Activated T-helper 1 cell treated with anti-CD3 and anti-CD28 coated beads, Interleukin-2, amount 50 U/mL, for 16 hours (primary cell): Measurements from ENCODE around the gene PTPN22.

Source experiments
- DNase-seq, 2 donors: peaks; one replicate each; pipeline ENCODE4 v3.0.0-alpha.2; 2020; ENCODE audit warnings: low read depth in 1 of 2, low spot score in 1 of 2

The PTPN22 gene

DNA sequence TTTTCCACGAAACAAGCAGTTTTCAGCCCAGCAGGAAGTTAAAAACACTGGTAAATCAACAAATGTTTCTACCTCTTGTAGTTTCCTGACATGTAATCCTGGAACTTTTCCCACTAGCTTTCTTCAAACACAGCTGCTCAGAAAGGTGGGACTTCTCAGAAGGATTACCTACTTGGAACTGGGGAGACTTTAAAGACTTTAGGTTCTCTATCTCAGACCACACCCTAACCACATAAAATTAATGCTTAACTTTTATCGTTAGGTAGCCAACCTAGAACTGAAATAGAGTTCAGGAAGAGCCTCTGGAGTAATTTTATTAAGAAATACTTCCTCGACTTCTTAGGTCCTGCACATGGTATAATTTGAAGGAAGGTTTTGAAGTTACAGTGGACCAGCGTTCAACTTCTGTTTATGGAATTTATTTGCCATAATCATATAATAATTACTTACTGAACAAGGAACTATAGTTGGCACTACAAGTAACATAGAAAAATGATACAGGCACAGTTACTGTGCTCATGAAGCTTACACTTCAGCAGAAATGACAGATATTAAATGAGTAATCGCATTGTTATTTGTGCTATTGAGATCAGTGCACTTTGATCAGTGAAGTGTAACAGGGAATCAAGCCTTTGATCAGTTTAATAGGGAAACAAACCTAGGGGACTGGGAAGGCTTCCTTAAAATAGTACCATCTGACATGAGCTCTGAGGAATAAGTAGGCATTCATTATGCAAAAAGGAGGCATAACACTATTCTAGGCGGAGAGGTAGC, 16.1 kb upstream of the PTPN22 start, which contains the start of gene BCL2L15:
BCL2L15 (minus strand) TSS at position 180 of the 774 bp plus-strand sequence. CDS start 206 bp downstream, outside the sequence.
- no peak for DNase-seq

DNA sequence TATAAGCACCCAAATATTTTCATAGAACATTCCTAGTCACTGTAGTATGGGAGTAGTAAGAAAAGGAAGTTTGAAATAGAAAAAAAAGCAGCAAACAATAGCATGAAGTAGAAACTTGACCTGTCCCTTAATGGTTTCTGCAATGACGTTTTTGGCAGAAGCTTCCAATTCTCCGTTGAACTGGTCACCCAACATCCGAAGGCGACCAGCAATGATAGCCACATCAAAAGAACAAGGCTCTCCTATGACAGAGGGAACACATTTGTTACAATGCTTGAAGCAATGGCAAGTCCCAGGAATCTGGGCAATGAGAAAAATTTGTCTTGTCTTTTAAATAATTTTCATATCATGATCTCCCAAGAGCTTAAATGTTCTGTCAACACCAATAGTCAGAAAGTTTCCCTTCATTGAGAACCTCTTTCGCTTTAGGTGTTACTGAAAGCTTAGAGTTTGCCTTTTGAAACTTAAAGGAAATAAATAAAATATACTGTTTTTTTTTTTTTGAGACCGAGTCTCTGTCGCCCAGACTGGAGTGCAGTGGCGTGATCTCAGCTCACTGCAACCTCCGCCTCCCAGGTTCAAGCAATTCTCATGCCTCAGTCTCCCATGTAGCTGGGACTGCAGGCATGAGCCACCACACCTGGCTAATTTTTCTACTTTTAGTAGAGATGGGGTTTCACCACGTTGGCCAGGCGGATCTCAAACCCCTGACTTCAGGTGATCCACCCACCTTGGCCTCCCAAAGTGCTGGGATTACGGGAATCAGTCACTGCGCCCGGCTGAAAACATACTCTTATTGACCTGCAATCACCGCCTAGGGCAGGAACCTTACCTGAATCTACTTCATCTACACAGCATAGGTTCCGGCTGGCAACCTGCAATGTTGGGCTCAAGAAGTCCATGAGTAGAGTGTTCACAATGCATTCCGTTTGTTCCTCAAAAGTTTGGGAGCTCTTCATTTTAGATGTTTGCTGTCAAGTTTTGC, 15.2 kb upstream of the PTPN22 start:
- DNase-seq: no peak

DNA sequence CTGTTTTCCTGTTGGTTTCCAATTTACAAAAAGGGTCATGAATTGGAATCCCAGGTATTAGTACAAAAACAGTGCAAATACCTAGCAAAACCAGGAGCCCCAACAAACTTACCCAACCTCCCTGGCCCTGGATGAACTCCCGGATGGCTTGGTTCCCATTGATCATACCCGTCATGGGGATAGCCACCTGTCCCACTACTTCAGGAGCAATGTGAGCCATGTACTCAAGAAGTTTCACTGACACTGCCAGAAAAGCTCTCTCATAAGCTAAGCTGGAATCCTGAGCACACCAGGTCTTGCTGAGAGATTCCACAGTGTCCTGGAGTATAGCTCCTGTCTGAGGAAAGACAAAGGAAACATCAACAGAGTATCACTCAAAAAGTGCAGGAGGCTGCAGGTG, 10.1 kb upstream of the PTPN22 start:
- no peak for DNase-seq

DNA sequence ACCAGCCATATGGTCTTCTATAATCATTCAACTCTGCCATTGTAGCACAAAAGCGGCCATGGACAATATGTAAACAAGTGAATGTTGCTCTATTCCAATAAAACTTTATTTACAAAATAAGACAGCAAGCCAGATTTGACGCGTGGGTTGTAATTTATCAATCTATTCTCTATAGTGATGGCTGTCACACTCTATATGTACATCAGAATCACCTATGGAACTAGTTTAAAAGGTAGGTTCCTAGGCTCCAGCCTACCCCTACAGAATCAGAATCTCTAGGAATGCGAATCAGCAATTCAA, 8.2 kb upstream of the PTPN22 start:
- DNase-seq: no peak

DNA sequence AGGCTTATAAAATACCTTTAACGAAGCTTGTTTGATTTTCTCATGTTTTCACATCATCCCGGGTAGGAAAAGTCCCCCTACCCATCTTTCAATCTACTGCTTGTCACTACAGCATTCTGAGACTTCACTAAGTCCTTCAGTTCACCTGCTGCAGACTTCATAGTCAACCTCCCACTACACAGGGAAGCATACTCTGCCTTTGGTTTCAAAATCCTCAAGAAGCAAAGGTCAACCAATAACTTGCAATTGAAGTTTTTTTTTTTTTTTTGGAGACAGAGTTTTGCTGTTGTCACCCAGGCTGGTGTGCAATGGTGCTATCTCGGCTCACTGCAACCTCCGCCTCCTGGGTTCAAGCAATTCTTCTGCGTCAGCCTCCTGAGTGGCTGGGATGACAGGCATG, 4.7 kb upstream of the PTPN22 start:
- no peak for DNase-seq

DNA sequence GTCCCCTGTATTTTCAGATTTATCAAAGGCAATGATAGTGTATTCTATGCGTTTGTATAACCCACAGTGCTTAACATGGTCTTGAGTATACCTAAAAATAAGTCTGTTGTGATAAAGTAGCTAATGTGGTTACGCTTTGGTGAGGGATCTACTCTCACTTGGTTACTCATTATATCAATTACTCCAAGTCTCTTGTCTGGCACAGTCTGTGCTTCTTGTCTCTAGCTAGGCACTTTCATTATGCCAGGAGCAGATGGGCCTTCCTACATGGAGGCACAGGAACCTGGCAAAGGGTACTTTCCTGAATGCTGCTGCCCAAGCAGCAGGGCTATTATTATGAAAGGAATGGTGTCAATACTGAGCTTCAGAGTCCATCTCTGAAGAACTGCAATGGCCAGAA, 4.2 kb upstream of the PTPN22 start:
- no peak for DNase-seq

DNA sequence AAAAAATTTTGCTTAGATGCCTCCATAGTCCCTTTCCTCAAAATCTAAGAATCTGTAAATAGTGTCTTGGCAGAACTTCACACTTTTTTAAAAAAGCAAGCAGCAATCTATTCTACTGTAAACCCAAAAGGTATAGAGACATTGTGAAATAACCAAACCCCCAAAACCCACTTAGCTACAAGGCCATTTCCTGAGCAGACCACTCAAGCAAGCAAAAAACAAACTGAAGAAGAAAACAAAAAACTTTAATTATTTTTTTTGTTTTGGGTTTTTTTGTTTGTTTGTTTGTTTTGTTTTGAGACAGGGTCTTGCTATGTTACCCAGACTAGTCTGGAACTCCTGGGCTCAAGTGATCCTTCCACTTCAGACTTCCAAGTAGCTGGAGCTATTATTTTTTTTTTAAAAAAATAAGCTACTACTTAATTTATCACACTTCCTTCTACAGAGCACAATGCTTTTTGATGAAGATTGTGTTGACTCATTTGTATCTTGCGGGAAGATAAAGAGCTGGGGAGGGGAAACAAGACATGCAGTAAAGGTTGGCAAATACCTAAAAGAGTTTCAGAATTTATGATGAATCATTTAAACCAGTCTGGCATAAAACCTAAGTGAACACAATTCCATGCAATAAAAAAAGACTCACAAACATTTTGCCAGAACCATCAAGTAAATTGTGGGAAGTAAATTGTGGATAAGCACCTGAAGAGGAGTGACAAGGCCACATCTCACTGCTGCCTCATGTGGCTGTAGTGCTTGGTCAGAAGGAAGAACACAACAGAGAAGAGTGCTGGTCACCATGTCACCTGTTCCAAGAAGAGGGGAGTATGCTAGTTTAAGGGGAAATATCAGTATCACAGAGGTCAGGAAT, 2.7 kb upstream of the PTPN22 start:
- no peak for DNase-seq

DNA sequence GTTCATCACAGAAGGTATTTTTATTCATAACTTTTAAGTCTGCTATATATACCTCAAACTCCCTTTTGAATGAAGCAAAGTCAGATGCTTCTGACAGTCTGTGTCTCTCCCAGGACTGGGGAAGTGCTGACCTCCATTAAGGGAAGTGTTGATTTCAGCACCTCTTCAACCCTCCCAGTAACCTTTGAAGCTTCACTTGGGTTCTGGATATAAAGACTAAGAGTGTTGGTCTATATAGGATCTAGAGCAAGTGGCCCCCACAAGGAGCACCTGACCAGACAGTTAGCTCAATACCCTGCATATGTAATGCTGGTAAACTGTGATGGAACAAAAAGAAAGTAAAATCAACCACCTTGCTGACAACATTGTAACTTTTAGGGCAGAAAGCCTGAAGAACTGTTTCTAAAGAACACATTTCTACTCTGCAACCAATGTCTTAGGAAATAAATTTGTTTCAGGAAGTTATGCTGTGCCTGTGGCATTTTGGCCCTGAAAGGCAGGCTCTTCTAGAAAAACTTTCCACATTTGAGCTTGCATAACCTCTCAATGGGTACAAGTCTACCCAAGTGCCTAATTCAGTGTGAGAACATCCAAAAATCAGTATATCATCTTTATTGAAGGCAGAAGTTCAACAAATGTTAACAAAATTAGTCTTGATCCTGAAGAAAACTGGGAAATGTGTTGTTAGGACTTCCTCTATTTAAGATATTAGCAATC, 865 bp upstream of the PTPN22 start:
- no peak for DNase-seq

DNA sequence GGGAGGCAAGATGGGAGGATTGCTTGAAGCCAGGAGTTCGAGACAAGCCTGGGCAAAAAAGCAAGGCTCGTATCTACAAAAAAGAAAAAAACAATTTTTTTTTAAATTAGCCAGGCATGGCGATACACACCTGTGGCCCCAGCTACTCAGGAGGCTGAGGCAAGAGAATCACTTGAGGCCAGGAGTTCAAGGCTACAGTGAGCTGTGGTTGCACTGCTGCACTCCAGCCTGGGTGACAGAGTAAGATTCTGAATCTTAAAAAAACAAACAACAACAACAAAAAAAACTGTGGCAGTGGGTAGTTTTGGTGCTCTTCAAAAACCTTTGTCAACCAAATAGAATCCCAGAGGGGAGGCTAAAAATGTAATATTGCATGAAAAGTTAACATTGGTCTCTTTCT, 734 bp downstream of the PTPN22 start:
- DNase-seq: no peak

DNA sequence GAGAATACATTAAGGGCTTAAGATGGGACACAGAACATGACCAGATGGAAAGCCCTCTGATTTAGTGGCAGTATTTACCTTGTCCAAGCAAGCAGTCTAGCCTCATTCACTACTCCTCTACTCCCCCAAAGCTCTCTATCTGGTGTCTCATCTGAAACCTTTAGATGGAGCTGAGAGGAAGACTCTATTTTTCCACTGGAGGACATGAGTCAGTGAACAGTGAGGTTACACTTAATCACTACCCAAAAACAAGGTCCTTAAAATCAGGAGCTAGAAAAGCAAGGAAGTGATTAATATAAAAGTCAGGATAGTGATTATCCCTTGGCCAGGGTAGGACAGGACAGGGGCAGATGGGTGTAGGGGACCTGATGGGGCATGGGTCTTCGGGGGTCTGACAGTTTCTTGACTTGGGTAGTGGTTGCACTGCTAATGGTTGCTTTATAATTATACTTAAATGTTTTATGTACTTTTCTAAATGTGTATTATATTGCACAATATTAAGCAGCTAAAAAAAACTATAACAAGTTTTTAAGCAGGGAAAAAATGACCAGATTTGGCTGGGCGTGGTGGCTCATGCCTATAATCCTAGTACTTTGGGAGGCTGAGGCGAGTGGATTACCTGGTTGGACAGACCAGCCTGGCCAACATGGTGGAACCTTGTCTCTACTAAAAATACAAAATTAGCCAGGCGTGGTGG, 3.0 kb downstream of the PTPN22 start:
- DNase-seq: no peak

DNA sequence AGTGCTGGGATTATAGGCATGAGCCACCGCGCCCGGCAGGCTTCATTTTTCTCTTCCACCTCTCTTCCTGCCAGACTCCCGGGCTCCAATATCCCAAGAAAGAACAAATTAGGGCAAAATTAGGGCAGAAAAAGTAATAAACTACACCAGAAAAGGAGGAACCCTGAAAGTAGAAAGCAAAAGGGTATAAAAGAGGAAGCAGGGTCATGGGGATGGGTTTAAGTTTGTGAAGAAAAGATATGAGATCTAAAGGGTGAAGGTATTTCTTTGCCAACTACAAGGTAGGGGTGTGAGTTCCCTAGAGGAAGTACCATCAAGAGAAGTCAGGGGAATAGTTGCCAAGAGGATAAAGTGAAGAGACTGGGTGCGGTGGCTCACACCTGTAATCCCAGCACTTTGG, 9.9 kb downstream of the PTPN22 start:
- no peak for DNase-seq

DNA sequence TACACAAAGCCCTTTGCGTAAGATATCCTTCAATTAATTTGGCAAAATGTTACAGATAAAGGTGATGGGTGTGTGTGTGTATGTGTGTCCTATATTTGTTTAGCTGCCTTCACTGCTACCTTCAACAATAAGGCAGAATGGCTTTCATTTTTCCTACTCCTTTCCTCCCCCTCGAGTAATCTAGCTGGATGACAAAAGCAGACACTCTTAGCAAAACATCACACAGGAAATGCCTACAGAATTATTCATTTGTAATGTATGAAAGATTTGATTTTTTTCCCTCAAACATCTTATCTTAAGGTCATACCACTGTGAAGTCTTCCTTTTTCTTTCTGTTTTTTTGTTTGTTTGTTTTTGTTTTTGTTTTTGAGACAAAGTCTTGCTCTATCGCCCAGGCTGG, 10.6 kb downstream of the PTPN22 start:
- DNase-seq: no peak

DNA sequence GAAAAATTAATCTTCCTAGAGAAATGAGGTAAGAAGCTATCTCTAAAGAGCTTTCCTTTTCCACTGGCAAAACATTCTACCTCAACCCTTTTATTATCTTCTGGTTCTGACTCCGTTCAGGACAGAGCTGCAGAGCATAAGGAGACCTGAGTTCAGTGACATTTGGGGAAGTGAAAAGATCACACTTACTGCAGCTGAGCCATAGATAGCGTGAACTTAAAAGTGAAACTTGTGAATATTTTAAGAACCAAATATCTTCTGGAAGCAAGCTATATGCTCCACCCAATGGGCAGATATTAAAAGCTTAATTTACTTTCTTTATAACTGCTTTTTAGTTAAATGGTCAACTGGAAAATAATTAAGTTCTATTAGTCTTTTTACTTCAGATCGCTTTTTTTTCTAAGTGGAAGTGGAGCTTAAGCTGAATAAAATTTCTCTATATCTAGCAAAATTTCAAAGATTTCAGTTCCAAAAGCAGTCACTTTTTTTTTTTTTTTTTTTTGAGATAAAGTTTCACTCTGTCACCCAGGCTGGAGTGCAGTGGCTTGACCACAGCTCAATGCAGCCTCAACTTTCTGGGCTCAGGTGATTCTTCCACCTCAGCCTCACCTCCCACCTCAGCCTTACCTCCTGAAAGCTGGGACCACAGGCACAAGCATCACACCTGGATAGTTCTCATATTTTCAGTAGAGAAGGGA, 11.9 kb downstream of the PTPN22 start:
- DNase-seq: no peak

DNA sequence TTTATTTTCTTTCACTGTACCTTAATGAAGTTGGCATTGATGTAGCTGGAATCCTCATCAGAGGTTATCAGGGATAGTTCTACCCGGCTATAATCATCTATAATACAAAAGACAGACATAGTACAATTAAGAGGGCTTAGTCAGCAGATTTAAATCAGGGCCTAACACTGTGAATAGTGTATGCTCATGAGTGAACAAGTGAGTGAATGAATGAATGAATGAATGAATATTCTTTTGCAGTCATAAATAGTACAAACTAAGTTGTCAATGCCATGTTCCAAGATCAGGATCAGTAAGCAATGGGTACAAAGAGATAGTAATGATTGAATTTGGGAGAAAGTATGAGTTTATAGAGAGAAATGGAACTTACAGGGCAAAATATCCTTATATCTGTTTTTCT, 12.5 kb downstream of the PTPN22 start:
- DNase-seq: no peak

DNA sequence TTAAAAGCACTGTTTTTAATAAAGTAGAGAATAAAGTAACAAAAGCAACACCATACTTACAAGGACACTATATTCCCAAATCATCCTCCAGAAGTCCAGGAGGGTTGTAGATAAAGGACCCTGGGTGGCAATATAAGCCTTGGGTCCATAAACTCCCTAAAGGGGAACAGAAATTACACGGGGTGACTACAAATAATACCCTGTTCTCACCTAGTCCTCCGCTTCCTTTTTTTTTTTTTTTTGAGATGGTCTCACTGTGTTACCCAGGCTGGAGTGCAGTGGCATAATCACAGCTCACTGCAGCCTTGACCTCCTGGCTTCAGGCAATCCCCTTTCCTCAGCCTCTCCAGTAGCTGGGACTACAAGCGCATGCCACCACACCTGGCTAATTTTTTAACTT, 13.1 kb downstream of the PTPN22 start:
- no peak for DNase-seq

DNA sequence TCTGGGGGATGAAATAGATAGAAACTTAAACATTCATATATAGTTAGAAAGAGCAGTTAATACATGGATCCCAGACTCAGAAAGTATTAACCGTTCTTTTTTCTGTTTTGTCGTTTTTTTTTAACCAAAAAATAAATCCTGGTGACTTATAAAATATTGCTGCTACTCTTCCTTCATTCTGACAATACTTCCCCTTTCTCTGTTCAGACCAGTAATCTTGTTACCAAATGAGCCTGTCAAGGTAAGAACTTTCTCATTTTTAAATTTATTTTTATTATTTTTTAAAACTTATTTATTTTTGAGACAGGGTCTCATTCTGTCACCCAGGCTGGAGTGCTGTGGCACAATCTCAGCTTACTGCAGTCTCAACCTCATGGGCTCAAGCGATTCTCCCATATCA, 13.7 kb downstream of the PTPN22 start:
- no peak for DNase-seq

DNA sequence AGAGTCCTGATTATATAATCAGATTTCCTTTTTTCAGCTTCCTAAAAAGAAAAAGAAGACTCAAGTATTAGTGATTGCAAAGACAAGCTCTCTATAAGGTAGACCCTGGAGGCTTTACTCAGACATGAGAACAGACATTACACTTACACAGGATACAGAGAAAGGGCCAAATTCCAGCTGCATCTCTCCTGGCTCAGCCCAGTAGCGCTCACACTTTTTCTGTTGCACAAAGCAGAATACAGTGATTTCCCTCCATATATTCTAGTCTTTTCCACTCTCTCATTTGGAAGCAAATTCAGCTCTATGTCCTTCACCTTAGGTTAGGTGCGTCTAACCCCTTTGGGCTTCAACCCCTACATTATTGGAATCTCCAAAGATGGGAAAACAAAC, 15.1 kb downstream of the PTPN22 start:
- DNase-seq: no peak

DNA sequence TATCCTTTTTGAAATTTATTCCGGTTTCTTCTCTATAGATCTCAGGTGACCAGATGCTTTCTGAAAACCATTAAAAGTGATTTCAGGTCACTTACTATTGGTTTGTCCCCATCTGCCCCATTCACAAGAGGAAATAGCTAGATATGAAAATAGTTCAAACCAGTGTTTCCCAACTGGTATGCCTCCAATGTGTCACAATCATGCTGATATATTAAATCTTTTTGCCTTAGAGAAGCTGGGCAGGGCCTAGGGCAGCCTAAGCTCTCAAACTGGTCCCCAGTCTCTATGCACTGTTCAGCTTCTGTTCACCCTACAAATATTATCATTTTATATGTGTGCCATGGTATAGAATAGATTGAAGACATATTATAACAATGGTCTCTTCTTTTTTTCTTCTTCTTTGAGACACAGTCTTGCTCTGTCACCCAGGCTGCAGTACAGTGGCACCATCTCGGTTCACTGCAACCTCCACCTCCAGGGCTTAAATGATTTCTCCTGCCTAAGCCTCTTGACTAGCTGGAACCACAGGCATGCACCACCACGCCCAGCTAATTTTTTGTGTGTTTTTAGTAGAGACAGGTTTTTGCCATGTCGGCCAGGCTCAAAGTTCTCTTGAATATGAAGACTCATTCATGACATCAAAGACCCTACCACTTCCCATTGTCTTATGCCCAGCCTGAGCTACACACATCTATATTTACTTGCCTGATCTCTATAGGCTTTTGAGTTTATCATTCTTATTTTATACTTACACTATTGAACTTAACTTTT, 15.7 kb downstream of the PTPN22 start:
- no peak for DNase-seq

DNA sequence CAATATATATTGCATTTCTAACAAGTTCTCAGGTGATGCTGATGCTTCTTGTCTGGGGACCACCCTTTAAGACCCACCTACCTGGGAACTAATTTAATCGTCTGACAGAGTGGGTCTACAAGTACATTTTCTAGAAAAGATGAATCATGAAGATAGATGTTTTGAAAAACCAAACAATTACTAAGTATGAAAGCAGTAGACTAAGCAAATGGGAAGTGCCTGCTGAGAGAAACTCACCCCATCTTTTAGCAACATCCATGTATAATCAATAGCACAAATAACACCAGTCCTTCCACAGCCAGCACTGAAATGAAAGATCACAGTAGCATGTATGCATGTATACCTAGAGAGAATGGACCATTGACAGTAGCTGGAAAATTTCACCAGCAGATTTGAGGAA, 17.3 kb downstream of the PTPN22 start:
- DNase-seq: no peak
